HG02763 (cell line): Measurements from ENCODE around the gene SNX2.
"Not testable (repeated sequence)": the region's sequence is repeated elsewhere in the genome, so short reads cannot be mapped to it uniquely, and the experiment has no call there.

Source experiments
- ATAC-seq: cut with Tn5 transposase; IDR thresholded peaks from one replicate; pipeline ENCODE4 v1.9.1; 2021; ENCODE audit warnings: mild to moderate bottlenecking, moderate library complexity; ENCODE audit not compliant: unreplicated experiment

The SNX2 gene

DNA sequence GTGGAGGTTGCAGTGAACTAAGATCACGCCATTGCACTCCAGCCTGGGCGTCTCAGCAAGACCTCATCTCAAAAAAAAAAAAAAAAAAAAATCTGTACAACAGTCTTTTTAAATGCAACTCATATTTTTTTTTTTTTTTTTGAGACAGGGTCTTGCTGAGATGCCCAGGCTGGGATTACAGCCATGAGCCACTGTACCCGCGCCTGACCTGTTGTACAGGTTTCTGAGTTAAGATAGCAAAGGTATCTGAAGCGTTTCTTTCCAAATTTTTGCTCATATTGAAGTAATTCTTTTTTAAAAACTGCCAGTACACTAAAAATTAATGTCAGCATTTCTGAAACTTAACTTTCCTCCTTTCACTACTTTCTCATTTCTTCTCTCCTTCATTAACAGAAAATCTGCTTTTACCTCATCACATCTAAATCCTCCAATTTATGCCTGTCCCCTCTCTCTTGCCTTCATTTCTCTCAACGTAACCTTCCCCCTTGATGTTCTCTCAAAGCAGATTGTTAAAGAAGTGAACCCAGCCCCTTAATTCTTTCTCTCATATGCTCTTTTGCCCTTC lies 67.2 kb downstream of the SNX2 start:
- ATAC-seq: no peak

DNA sequence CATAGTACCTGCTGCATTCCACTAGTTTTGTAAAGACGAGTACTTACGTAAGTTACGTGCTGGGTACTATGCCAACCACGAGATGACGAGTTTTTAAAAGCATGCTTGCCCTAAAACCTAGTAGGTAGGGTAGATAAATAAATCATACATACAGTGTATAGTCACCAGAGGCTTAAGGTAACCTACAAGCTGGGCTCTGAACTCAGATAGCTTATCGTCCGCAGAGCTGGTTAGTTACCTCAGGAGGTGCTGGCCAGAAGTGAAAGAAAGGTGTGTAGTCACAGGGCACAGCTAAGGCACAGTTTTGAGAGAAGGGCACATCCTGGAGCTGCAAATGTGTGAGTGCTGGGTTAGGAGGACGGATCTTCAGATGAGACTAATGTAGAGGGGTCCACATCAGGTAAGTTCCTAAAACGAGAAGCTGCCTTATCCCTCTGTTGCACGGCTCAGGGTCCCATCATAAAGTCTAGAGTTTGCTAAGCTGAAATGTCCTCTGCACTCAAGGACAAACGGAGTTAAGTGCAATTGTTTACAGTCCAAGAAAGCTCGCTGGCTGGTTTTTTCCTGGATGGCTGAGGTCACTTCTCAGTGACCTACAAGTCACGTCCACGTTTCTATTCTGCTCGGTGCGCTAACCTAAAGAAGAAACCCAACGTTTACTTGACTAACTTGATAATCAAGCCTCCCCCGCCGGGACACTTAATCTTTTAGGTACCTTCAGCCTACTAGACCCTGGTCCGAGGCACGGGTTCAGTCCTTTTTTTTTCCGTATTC lies 69.4 kb downstream of the SNX2 start:
- no peak for ATAC-seq

DNA sequence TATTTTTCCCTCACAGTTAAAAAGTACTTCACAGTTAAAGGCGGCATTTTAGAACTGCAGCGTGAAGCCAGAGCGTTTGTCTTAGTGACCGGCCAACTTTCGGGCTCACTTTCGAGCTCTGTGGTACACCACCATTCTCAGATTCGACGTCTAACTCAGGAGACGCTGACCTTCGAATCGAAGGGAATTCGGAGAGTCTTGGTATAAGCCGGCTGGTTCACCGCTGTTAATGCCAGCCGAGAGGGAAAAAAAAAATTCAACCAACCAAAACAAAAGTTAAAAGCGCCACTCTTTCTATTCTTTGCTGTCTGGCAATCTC lies 70.0 kb downstream of the SNX2 start:
- ATAC-seq: peak; percentile 47

DNA sequence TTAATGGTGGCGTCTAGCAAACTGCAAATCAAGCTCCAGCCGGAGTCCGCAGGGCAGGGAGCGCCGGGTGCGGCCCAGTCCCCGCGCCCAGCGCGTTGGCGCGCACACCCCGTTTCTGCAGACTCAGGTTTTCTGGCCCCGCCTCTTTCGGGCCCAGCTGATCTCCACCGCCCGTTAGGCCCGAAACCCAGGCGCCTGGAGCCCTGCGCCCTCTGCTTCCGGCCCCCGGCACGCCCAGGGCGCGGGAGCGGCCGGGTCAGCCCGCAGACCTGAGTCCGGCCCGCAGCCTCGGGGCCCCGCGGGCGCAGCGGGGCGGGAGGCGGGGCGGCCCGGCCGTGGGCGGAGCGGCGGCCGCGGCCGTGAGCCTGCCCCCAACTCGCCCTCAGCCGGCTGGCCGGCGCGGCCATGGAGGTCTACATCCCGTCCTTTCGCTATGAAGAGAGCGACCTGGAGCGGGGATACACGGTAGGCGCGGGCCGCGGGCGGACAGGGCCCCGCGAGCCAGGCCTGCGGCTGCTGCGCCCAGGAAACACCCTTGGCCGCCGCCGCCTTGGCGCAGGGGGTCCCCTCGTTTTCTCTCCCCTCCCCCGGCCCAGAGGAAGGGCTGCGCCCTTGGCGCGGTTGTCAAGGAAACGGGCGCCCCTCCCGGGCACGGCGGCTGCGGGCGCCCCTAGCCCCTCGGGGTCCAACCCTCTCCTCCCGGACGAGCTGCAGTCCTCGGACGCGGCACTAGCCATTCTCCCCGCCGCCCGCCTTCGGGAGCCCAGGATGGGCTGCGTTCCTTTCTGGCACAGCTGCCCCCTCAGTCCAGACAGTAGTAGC lies 70.6 kb downstream of the SNX2 start, which contains the start of gene SNX24:
Gene SNX24, plus strand, starts transcription at position 385 of the 822 bp plus-strand sequence. Its CDS starts 21 bp downstream, at position 406.
- peak; percentile 80 for ATAC-seq

DNA sequence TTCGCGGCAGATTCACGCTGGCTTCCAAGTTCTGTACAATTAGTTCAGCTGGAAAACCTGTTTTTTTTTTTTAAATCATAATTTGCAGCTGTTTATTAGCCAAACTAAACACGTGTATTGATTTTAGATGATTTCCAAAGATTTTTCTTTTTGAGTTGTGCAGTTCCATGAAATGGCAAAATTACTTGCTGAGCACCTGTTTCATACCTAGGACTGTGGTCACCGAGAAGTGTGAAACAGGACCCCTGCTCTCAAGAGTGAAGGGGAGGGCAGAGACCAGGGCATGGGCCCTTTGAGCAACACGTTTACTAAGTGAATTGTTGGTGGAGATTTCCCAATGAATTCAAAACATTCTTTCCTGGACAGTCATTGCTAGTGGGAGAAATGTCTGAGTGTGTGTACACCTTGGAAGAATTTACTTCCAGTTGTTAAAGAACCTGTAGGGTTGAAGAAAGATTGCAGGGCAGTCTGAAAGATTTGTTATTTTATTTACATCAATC lies 71.2 kb downstream of the SNX2 start:
- ATAC-seq: no peak

DNA sequence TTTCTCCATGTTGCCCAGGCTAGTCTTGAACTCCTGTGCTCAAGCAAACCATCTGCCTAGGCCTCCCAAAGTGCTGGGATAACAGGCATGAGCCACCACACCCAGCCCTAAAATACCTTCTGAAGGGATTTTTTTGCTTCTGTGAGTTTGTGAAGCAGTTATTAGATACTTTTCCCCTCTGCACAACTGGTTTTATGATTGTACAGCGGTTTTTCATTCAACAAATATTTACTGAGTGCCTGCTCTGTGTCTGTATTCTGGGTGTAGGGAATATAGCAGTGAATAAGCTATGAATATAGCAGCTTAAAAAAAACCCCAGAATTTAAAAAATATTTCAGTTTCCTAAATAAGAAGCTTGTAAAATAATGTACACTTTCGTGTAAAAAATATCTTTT lies 72.8 kb downstream of the SNX2 start:
- no peak for ATAC-seq

DNA sequence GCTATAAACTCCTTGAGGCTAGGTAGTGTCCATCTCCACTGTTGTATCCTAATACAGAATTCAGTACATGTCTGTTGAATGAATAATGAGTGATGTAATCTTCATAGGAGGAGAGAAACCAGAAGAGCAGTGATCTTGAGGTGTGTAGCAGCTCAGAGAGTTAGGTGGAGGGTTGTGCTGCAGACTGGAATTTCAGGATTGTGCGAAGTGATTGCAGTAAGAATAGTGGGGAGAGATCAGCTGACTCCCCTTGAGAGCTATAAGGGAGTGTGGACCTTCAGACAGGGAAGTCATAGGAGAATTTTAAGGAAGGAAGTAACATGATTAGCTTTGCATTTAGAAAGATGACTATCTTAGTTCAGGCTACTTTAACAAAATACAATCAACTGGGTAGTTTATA lies 74.9 kb downstream of the SNX2 start:
- ATAC-seq: no peak

DNA sequence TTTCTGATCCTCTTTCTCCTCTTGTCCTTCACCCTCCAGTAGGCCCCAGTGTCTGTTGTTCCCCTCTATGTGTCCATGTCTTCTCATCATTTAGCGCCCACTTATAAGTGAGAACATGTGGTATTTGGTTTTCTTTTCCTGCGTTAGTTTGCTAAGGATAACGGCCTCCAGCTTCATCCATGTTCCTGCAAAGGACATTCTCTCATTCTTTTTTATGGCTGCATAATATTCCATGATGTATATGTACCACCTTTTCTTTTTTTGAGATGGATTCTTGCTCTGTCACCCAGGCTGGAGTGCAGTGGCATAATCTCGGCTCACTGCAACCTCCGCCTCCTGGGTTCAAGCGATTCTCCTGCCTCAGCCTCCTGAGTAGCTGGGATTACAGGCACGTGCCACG lies 82.7 kb downstream of the SNX2 start:
- ATAC-seq: not testable (repeated sequence)

DNA sequence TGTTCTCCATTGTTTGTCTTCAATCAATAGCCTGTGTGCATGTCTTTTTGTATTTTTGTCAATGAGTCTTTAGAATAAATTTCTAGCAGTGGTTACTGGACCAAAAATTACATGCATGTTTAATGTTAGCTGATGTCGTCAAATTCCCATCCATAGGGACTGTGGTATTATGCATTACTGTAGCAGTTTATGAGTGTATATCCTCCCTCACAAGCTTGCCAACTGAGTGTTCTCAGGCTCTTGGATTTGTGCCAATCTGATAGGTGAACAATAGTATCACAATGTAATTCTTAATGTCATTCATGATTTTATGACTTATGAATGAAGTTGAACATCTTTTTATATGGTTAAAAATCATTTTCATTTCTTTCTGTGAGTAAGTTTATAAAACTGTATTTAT lies 83.6 kb downstream of the SNX2 start:
- ATAC-seq: no peak

DNA sequence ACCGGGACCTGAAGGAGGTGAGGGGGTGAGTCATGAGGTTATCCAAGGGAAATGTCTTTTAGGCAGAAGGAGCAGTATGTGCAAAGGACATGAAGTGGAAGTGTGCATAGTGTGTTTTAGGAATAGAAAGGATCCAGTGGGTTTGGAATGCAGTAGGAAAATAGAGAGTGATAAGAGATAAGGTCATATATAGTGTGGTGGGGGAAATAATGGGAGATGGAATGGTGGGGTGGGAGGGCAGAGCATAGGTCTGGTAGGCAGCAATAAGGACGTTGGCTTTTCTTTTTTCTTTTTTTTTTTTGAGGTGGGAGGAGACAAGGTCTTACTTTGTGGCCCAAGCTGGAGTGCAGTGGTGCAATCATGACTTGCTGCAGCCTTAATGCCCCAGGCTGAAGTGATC lies 88.4 kb downstream of the SNX2 start:
- no peak for ATAC-seq

DNA sequence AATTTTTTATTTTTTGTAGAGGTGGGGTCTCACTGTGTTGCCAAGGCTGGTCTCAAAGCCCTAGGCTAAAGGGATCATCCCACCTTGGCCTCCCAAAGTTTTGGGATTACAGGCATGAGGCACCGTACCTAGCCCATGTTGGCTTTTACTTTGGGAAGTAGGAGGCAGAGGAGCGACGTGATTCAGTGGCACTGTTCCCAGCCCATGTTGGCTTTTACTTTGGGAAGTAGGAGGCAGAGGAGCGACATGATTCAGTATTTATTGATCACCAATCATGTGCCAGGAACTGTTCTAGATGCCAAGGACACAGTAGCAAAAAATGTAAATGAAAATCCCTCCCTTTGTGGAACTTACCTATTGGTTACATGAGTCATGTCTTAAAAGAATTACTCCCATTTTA lies 88.8 kb downstream of the SNX2 start:
- no peak for ATAC-seq

DNA sequence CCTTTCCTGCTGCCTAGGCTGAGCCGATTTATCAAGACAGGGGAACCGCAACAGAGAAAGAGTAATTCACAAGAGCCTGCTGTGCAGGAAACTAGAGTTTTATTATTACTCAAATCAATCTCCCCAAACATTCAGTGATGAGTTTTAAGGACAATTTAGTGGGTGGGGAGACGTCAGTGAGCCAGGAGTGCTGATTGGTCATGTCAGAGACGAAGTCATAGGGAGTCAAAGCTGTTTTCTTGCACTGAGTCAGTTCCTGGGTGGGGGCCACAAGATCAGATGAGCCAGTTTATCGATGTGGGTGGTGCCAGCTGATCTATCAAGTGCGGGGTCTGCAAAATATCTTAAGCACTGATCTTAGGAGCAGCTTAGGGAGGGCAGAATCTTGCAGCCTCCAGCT lies 89.5 kb downstream of the SNX2 start:
- ATAC-seq: no peak

DNA sequence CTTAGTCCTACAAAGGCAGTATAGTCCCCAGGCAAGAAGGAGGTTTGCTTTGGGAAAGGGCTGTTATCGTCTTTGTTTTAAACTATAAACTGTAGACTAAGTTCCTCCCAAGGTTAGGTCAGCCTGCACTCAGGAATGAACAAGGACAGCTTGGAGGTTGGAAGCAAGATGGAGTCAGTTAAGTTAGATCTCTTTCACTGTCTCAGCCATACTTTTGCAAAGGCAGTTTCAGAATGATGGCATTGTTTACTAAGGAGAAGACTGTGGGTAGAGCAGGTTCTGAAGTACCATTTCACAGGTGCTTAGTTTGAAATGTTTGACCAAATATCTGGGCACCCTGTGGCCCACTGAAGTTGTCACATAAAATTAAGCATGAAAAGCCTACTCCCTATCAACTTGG lies 90.0 kb downstream of the SNX2 start:
- no peak for ATAC-seq

DNA sequence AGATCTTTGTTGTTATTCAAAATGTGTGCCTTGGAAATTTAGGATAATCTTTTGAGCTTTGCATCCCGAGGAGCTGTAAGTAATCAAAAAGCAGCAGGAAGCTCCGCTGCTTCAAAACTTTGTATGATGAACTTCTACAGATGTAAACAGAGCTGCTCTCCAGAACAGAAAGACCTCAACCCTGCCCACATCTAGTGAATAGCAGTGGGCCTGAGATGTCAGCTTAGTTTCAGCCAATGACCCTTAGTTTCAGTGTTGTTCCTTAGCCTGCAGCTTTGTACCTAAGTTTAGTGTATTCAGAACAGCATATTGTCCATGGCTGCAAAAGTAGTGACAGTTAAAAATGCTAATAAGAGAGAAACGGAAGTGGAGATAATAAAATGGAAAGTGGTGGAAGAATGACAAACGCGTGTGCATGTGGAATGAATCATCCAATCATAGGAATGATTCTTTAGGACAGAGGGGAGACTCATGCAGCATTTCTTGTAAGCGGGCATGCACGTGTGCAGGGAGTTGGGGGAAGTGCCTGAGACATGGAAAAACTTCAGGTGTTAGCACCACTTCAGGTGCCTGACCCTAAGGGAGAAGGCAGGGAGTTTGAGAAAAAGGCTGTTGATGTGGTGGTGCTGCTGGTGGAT lies 95.5 kb downstream of the SNX2 start:
- no peak for ATAC-seq

DNA sequence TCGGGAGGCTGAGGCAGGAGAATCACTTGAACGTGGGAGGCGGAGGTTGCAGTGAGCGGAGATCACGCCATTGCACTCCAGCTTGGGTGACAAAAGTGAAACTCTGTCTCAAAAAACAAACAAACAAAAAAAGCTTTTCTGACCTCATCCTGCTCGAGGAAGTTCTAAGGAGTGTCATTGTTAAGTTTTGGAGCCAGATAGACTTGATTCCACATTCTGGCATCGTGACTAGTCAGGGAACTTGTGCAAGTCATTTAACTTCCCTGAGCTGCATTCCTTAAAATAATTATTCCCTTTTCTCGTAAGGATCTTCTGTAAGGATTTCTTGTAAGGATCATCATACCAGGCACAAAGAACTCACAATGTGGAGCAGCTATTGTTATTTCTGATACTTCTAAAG lies 96.8 kb downstream of the SNX2 start:
- ATAC-seq: no peak

DNA sequence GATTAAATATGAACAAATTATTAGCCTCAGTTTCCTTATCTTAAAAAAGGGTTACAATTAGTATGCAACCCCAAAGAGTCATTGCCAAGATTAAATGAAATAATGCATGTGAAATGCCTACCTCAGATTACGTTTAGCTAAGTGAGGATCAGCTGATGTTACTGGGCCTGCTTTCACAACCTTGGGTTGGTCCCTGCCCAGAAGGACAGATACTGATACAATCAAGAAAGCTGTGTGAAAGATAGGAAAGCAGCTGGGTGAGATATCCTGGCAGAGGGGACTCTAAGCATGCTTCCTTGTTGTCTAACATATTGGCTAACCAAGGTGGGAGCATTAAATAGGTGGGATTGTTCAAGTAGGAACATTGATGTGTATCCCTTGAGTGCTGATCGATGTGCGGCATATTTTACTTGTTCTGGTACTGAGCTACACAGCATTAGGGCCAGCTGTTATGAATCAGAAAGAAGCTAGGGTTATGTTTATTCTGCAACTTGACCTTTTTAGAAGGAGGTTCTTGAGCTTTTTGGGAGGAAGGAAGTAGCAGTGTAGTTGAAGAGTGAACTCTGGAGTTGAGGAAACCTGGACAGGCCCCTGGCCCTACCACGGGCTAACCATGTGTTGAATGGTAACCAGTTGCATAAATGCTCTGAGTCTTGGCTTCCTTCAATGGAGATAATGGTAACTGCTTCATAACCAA lies 99.4 kb downstream of the SNX2 start:
- no peak for ATAC-seq

DNA sequence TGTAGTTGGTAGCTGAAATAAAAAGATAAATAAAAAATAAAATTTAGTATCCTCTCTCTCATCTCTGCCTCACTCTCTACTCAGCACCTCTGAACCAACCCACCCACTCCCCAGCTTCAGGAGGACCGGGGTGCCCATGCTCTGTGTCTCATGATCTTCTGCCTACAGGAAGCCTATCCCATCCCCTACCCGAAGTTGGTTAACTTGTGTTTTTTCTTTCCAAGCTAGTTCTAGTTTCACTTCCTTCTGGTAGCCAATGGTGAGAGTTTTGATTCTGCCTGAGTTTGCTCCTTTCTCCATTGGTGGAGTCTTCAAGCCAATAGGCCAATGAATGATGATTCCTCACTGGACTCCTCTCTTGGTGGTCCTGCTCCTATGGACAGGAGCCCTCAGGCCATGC lies 102.6 kb downstream of the SNX2 start:
- ATAC-seq: no peak

DNA sequence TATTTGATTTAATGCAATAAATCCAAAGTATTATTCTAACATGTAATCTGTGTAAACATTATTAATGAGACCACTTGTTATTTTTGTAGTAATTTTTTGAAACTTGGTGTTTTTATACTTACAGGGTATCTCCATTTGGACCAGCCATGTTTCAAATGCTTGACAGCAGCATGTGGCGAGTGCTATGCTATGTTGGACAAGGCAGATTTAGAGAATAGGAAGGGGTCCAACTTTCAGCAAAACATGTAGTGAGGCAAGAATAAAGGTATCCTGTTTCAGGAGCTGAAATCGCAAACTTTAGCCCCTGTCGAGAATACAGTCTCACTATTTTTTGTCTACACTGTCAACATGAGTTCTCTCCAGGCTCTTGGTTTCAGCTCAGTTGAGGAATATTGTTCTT lies 104.2 kb downstream of the SNX2 start:
- no peak for ATAC-seq
